GM19463 (cell line): ENCODE data around the gene SNPH.

Source experiments
- ATAC-seq: cut with Tn5 transposase; IDR thresholded peaks from one replicate; pipeline ENCODE4 v1.9.1; 2021; ENCODE audit warnings: mild to moderate bottlenecking, moderate library complexity; ENCODE audit not compliant: unreplicated experiment

The SNPH gene

GRCh38 chr20:1305712-1306111 lies 39.6 kb downstream of the SNPH start:
- ATAC-seq: no peak

DNA sequence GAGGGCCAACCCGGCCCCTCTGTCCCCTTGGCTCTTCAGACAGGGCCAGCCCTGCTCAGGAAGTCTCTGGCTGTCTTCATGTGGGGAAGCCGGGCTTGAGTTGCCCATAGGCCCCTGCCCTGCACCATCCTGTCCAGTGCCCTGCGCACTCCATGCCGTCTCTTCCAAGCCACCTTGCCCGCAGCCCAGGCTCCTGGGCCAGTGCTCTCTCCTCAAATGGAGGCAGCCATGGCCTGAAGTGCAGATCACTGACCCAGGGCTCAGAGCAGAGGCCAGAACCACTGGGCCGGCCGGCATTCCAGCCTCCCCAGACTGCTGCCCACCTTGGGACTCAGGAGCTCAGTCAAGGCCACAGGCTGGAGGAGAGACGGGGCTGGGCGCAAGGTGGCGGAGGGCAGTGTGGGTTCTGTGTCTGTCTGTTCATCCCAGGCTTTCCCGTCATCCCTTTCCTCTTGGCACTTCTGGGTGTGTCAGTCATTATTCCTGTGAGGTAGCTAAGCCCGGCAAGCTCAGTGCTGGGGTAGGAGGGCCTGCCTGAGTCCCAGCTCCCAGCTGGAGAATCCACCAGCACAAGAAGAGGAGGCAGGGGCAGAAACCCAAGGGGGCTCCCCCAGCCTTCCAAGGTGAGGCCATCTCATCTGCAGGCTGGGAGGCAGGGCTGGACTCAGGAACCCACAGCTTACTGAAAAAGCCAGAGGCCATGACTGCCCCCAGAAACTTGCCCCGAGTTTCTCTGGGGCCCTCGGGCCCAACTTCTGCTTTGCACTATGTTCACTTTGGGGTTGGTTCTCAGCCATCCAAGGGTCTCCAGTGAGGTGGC lies 40.4 kb downstream of the SNPH start:
- ATAC-seq: no peak

DNA sequence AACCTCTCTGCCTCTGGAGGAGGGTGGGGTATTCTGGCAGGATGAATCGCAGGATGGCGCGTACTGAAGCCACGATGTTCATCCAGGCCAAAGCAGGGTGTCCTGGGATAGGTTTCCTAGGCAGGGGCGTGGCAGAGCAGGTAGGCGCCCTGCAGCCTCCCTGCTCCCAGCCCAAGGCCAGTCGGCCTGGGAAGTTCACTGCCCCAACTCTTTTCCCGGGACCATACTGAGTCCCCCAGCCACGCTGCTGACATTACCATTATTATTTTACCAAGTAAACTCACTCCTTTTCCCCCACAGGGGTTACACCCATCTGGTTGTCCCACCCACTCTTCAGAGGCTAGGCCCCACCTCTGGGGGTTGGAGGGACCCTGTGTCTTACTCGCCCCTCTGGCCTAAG lies 41.1 kb downstream of the SNPH start:
- no peak for ATAC-seq

DNA sequence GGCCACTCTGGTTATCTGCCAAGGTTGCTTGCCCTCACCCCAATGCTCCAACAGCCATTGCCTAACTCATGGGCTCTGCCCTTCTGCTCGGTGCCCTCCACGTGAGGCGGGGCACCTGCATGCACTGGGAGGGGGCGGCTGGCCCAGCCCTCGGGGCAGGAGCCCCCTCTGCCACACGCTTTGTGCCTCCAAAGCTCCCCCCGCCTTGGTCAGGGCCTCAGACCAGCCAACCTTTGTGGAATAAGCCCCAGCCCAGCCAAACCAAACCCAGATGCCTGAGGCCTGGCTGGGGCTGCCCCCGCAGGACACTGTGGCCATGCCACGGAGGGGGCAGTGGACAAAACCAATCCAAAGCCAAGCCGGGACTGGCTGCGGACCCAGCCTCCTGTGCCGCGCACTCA lies 41.5 kb downstream of the SNPH start:
- ATAC-seq: no peak

- no peak for ATAC-seq
Observed at GRCh38 chr20:1308067-1308701, 42.1 kb downstream of the SNPH start.

GRCh38 chr20:1308702-1309095 lies 42.6 kb downstream of the SNPH start:
- no peak for ATAC-seq

DNA sequence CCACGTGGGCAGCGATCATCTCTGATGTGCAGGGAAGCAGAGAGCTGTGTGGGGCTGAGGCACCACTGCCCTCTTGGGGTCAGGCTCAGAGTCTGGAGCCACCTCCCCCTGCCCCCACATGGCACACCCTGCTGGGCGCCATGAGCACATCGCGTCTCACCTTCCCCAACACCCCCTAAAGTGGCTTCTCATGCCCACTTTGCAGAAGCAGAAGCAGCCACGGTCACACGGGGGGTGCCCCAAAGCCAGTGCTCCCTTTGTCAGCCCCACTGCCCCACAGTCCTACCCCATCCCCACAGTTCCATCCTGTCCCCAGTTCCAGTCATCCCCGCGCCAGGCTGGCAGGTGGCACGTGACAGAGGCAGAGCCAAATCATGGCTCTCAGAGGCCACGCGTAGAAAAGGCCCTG lies 43.3 kb downstream of the SNPH start:
- ATAC-seq: no peak

DNA sequence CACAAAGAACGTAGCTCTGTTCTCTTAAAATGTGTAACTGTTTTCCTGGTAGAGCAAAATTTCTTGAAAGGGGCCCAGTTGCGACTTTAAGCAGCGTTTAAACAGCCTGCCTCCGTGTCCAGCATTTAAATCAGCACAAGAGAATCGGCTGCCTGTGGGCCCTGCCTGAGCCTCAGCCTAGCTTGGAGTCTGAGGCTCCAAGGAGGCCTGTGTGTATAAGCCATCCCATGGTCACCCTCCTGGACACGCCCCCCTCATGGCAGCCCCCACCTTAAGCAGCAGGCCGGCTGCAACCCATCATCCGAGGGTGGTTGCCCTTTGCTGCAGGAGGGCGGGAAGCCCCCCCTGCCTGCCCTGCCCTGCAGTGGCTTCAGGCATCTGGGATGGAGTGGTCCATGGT lies 44.0 kb downstream of the SNPH start:
- ATAC-seq: no peak

GRCh38 chr20:1310506-1311190 lies 44.6 kb downstream of the SNPH start:
- no peak for ATAC-seq

GRCh38 chr20:1312308-1312707 lies 46.2 kb downstream of the SNPH start:
- ATAC-seq: no peak

GRCh38 chr20:1312904-1313235 lies 46.8 kb downstream of the SNPH start:
- ATAC-seq: no peak

GRCh38 chr20:1313236-1313964 lies 47.3 kb downstream of the SNPH start:
- no peak for ATAC-seq

- ATAC-seq: no peak
Observed at GRCh38 chr20:1315804-1316203, 49.7 kb downstream of the SNPH start.

- ATAC-seq: no peak
Observed at GRCh38 chr20:1317545-1318255, 51.6 kb downstream of the SNPH start.

DNA sequence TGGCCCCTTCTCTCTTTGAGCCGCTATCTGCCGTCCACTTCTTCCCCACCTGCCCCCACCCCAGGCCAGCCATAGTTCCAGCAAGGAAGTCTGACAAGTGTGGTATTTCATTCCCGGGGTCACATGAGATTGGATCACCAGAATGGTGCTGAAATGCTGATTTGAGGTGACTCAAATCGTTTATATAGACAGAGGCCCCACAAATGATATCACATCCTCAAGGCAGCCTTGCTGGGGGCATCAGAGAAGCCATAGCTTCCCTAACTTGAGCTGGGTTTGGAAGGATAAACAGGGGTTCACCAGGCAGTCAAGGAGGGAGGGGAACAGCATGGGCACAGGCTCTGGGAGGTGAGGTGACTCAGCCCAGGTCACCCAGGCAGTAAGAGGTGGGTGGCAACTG lies 53.0 kb downstream of the SNPH start:
- ATAC-seq: no peak

DNA sequence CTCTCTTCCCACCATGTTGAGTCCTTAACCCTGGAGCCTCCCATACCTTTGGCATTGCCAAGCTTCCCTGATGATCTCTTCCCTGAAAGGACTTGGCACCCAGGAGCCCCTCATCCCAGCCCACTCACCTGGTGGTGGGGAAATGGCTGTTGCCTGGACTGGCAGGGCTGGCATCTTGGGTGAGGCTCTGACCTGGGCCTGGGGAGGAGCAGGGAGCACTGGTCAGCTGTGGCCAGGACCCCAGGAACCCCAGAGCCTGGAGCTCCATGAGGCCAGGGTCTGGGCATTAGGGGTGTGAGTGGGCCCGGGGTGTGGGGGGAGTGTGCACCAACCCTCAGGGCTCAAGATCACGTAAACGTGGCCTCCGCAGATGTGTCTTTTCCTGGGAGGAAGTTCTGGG lies 53.4 kb downstream of the SNPH start:
- no peak for ATAC-seq

DNA sequence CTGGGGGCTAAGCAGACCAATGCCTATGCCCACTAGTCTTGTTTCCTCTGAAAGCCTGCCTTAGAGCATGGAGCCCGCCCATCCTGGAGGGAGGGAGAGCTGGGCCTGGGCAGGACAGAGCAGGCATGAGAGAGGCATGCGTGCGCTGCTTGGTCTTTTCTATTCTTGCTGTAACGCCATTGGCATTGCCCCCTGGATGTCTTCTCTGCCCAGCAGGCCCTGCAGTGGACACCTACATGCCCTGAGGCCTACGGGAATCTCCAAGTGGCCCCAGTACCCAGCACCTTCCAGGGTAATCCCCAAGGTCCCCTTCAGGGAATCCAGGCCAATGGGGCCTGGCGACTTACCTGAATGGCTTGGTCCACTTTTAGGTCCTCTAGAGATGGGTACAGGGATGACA lies 53.9 kb downstream of the SNPH start:
- ATAC-seq: no peak

GRCh38 chr20:1320902-1321653 lies 55.0 kb downstream of the SNPH start:
- no peak for ATAC-seq

GRCh38 chr20:1321654-1321939 lies 55.5 kb downstream of the SNPH start:
- ATAC-seq: no peak

- no peak for ATAC-seq
Observed at GRCh38 chr20:1322511-1323245, 56.6 kb downstream of the SNPH start.
